Lung (tissue), 12 donors: ENCODE measurements around the gene EMC1. TPM values are rescaled to one million over a fixed set of nuclear protein-coding genes. Genes with fewer than 3 reads are reported as not detected.

Experiments used
- ATAC-seq: fragments of 200-7000 bp; cut with Tn5 transposase; one replicate; pipeline ENCODE4 v1.9.1; 2020; ENCODE audit warnings: moderate number of reproducible peaks; ENCODE audit not compliant: insufficient read depth, low FRiP score
- DNase-seq, 3 donors: peaks; one replicate each; pipeline ENCODE4 v3.0.0-alpha.2; 2013 to 2017
- H3K27ac ChIP-seq, 2 donors: one replicate each; pipeline ENCODE4 v1.5.1; 2013; ENCODE audit warnings: mild to moderate bottlenecking in 2 of 2, moderate library complexity in 2 of 2, control low read depth in 1 of 2, inconsistent platforms in 1 of 2, low read depth in 1 of 2, low read length in 1 of 2
- H3K27me3 ChIP-seq, 3 donors: one replicate each; pipeline ENCODE4 v1.5.1; 2013; ENCODE audit warnings: low read length in 2 of 3; ENCODE audit not compliant: control insufficient read depth in 3 of 3, insufficient read depth in 3 of 3
- H3K36me3 ChIP-seq, 4 donors: one replicate each; pipeline ENCODE4 v1.5.1; 2013; ENCODE audit warnings: low read length in 4 of 4, mild to moderate bottlenecking in 1 of 4, moderate library complexity in 1 of 4; ENCODE audit not compliant: control insufficient read depth in 4 of 4, insufficient read depth in 4 of 4
- H3K4me1 ChIP-seq, 5 donors: one replicate each; pipeline ENCODE4 v1.5.1; 2013; ENCODE audit warnings: low read length in 5 of 5, mild to moderate bottlenecking in 2 of 5, moderate library complexity in 1 of 5; ENCODE audit not compliant: control insufficient read depth in 5 of 5, insufficient read depth in 5 of 5
- H3K4me3 ChIP-seq: one replicate; pipeline ENCODE4 v1.5.1; 2013; ENCODE audit warnings: mild to moderate bottlenecking, control low read depth, moderate library complexity
- H3K9ac ChIP-seq, 2 donors: one replicate each; pipeline ENCODE4 v1.5.1; 2013; ENCODE audit warnings: low read length in 2 of 2, control low read depth in 1 of 2; ENCODE audit not compliant: insufficient read depth in 1 of 2
- H3K9me3 ChIP-seq, 4 donors: one replicate each; pipeline ENCODE4 v1.5.1; 2013; ENCODE audit warnings: low read length in 3 of 4, mild to moderate bottlenecking in 1 of 4, moderate library complexity in 1 of 4; ENCODE audit not compliant: control insufficient read depth in 4 of 4, insufficient read depth in 3 of 4
- WGBS, 2 donors: extraction: QIAGEN DNeasy Blood & Tissue Kit; methylation state at CpG; one replicate each; pipeline ENCODE4 v1.1.7; 2013; 5-methylcytosine and 5-hydroxymethylcytosine counted together
- polyA plus RNA-seq, 2 donors: library from polyadenylated mRNA; stranded (reverse); fragments of 200-250 nt; gene quantifications; one replicate each; pipeline ENCODE4 v1.2.1, GENCODE V29; 2013
- total RNA-seq, 2 donors: library from RNA; depleted of rRNA in 1 of 2; stranded (reverse); fragments of >200 nt in 1 of 2; gene quantifications; one replicate each; pipeline ENCODE4 v1.2.1, GENCODE V29; 2014 to 2021
- TF ChIP-seq, protein P1 (sequence below): IDR thresholded peaks from 2 replicates; pipeline ENCODE4 v1.5.1; 2012; ENCODE audit warnings: mild to moderate bottlenecking; ENCODE audit errors: control extremely low read depth, extremely low read depth
- donor health status: control.
- donor health status: control.
- donor health status: Bipolar disorder and iron deficiency.
- donor health status: healthy.
- donor health status: DM: yes; HTN: yes; CAD: no.

EMC1 gene
- total and polyA plus RNA-seq, 4 donors = 12.1 to 52.7 (median 36.5) TPM

- ATAC-seq (no peak), DNase-seq (no peak)
- peaks cover 10 to 16% (median 11%) of the 10 kb centered on the region in 4 donors for H3K36me3 ChIP-seq
- TF ChIP-seq, protein P1, sequence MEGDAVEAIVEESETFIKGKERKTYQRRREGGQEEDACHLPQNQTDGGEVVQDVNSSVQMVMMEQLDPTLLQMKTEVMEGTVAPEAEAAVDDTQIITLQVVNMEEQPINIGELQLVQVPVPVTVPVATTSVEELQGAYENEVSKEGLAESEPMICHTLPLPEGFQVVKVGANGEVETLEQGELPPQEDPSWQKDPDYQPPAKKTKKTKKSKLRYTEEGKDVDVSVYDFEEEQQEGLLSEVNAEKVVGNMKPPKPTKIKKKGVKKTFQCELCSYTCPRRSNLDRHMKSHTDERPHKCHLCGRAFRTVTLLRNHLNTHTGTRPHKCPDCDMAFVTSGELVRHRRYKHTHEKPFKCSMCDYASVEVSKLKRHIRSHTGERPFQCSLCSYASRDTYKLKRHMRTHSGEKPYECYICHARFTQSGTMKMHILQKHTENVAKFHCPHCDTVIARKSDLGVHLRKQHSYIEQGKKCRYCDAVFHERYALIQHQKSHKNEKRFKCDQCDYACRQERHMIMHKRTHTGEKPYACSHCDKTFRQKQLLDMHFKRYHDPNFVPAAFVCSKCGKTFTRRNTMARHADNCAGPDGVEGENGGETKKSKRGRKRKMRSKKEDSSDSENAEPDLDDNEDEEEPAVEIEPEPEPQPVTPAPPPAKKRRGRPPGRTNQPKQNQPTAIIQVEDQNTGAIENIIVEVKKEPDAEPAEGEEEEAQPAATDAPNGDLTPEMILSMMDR = no peak
- no peak overlapping the region for H3K4me3 ChIP-seq
- 57 to 75% methylated on average over 2 of the region's 2 CpGs for WGBS, 2 donors
- H3K9ac ChIP-seq = no peak overlapping the region
- H3K27me3 ChIP-seq = no peaks in the 10 kb centered on the region
- H3K27ac ChIP-seq = peak overlapping the region in 1 of 2 donors; percentile 61
- no peaks in the 10 kb centered on the region for H3K9me3 ChIP-seq
- peaks cover 0 to 31% (median 8%) of the 10 kb centered on the region in 5 donors for H3K4me1 ChIP-seq
Observed at GRCh38 chr1:19203440-19203839, 47.9 kb downstream of the EMC1 start.

DNA sequence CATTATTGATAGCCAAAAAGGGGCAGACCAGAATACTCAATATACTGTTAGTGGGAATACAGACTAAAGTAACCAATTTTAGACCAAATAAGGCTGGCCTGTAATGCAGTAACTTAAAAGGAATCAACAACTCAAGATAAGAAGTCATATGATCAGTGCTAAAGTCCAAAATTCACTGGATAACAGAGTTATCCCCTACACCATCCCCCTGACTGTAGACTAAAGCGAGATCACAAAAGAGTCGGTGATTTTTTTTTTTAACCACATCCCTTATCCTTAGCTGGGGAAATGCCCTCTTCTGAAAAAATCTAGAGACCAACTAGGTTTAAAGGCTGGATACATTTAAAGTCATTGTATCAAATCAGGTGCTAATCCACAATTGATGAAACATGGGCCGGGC, 48.9 kb downstream of the EMC1 start:
- 79 to 81% methylated on average over 3 of the region's 3 CpGs for WGBS, 2 donors
- no peak overlapping the region for H3K27ac ChIP-seq
- H3K4me1 ChIP-seq = peaks cover 0 to 23% (median 8%) of the 10 kb centered on the region in 5 donors
- peaks cover 17 to 22% (median 20%) of the 10 kb centered on the region in 4 donors for H3K36me3 ChIP-seq
- no peaks in the 10 kb centered on the region for H3K27me3 ChIP-seq
- H3K4me3 ChIP-seq = no peak overlapping the region
- H3K9ac ChIP-seq = no peak overlapping the region
- TF ChIP-seq, protein P1 = no peak
- no peak for DNase-seq
- no peak for ATAC-seq
- H3K9me3 ChIP-seq = no peaks in the 10 kb centered on the region

- Histone ChIP-seq H3K9ac (no peak overlapping the region), H3K27ac (no peak overlapping the region), H3K9me3 (no peaks in the 10 kb centered on the region), H3K36me3 (peaks cover 21 to 39% (median 33%) of the 10 kb centered on the region in 4 donors), H3K4me3 (no peak overlapping the region), H3K4me1 (peaks cover 0 to 19% (median 8%) of the 10 kb centered on the region in 5 donors), H3K27me3 (no peaks in the 10 kb centered on the region)
- ATAC-seq = no peak
- 94% methylated on average over 4 of the region's 4 CpGs for WGBS, 2 donors
- no peak for DNase-seq
- TF ChIP-seq, protein P1 = no peak
Observed at GRCh38 chr1:19199969-19200604, 51.2 kb downstream of the EMC1 start.
